Measurements from ENCODE around the gene FGD5.

The FGD5 gene

GRCh38 chr3:14787630-14788029 lies 31.1 kb upstream of the FGD5 start:
- DNase-seq (ENCODE audit: low read depth), result no peak

DNA sequence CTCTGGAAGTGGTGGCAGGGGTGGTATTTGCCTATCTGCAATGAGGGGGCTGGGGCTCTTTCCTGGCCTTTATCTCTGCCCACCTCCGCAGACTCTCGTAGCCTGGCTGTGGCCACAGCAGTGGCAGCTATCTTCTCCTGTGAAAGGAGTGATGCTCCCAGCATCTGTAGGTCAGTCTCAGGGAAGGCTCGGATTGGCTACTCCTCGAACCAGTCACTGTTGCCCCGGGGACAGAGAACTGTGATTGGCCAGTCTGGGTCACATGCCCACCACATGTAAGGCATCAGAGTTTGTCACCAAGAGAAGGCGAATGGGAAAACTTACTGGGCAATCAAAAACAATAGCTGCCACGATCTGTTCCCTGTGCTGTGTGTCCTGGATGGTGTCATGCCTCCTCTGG lies 30.1 kb upstream of the FGD5 start:
- no peak for DNase-seq (ENCODE audit: low read depth)

- no peak for DNase-seq (ENCODE audit: low read depth)
Observed at GRCh38 chr3:14789221-14789620, 29.5 kb upstream of the FGD5 start.

DNA sequence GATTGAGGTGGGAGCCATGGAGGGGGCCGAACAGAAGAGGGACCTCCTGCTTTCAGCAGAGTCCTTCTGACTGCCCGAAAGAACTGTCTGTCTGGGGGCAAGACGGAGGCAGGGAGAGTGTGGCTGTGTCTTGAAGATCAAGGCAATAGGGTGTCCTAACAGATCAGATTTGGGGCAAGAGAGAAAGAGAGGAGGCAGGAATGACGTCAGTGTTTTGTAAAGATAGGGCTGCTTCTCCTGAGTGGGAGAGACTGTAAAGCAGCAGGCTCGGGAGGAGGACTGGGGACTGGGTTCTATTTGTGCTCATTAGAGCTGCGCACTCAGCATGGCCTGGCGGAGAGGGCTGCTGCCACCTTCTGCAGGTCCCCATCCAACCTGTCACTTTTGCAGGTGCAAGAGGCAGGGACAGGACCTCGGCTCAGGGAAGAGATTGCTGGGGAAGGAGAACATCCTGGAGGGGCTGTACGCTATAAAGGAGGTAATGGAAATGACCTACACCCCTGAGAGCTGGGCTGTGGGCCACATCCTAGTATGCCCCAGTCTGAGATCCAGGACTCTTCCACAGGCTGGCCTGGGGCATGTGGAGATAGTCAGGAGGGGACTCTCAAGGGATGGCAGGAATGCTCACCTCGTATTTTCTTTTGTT lies 29.0 kb upstream of the FGD5 start:
- DNase-seq (ENCODE audit: low read depth), result no peak

DNA sequence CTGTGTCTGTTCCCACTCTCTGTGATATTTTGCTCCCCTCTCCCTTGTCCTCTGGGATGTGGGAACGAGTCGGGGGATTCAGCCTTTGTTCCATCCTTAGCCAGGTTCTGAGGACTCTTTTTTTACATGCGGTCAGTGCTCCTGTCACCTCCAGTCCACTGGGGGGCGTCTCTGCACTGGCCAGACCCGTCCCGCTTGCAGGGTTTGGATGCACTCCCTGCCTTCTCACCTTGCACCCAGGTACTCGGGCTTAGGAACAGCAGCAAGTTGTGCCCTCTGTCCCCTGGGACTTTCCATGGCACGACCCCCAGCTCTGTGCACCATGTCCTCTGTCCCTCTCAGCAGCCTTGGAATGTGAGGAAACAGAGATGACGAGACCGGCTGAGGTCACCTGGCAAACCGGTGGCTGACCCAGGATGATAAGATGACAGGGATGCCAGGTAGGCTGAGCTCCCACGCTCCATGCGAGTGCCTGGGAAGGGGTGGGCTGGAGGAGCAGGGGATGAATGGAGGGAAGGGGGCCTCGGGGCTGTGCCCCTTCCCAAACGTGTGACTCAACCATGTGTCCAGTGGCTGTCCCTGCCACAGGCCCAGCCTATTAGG lies 27.3 kb upstream of the FGD5 start:
- DNase-seq (ENCODE audit: low read depth), result no peak

GRCh38 chr3:14792691-14793121 lies 26.1 kb upstream of the FGD5 start:
- DNase-seq (ENCODE audit: low read depth), result no peak

GRCh38 chr3:14793126-14793857 lies 25.5 kb upstream of the FGD5 start:
- DNase-seq (ENCODE audit: low read depth), result no peak

- DNase-seq (ENCODE audit: low read depth), result no peak
Observed at GRCh38 chr3:14793858-14794234, 24.9 kb upstream of the FGD5 start.

DNA sequence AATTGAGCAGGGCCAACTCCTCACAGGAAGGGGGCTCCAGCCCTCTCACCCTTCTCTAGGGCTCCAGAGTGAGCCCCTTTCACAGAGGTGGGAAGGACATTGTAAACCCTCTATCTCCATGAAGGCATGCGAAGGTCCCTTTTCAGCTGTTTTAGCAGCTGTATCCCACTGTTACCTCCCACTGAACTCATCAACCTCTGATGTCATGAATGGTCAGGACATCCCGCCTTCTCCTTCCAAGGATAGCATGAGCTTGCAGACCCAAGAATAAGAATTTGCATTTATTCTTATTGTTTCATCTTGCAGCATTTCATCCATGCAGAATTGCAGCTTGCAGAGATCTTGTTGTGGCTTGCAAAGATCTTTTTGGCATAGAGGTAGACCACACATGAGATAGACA lies 24.3 kb upstream of the FGD5 start:
- DNase-seq (ENCODE audit: low read depth), result no peak

DNA sequence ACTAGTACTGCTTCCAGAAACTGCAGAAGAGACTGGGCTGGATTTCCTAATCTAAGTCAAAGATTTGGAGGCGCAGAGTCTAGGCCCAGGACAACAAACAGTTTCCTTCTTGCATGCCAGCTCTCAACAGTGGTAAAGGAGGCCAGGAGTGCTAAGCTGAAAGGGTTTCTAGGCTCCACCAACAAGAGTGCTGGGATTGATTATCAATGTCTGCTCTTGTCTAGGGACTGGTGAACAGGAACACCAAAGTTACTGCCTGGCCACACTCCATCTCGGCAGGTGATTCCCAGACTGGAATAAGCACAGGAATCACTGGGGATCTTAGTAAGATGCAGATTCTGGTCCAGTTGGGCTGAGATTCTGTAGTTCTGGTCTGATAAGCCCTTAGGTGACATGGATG lies 22.8 kb upstream of the FGD5 start:
- DNase-seq (ENCODE audit: low read depth), result no peak

DNA sequence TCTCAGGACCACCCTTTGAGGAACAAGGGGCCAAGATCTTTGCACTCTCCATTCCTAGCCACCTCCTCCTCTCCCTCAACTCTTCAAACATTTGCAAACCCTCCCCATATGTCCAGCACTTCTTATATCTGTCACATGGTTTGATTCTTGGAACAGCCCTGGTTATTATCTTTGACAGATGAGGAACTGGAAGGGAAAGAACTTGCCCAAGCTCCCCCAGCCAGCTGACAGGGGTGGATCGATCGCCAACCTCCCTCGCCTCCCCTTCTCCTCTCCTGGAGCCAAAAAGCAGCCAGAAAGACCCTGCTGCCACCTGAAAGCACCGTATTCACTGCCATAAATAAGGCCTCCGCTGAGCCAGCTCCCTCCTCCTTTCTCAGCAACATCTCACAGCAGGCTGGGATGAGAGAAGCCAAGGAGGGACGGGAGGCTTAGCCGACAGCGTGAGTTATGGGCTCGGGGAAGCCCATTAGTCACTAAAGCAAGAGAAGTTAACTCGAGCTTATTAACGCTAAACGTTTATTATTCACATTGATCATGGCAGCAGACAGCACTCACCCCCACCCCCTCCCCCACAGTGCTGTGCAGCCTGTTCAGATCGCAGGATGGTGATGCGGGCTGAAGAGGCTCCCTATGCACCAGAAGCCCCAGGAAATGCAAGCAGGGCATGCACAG lies 22.2 kb upstream of the FGD5 start:
- DNase-seq (ENCODE audit: low read depth), result no peak

- no peak for DNase-seq (ENCODE audit: low read depth)
Observed at GRCh38 chr3:14797731-14798130, 21.0 kb upstream of the FGD5 start.

DNA sequence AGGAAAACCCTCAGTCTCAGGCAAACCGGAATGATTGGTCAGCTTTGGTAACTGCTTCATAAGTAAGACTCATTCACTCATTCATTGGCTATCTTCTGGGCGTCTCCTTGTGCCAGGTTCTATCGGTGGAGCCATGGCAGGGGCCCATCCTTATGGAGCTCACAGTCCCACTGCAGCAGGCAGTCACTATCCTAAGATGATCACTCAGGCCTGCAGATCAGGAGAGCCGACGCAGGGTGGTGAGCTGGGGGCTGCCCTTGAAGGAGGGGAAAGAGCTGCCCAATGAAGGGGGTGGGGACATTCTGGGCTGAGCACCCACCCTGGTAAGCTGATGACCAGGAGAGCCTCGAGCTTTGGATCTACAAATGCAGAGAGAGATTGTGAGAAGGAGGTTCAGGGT lies 20.5 kb upstream of the FGD5 start:
- DNase-seq (ENCODE audit: low read depth), result no peak

DNA sequence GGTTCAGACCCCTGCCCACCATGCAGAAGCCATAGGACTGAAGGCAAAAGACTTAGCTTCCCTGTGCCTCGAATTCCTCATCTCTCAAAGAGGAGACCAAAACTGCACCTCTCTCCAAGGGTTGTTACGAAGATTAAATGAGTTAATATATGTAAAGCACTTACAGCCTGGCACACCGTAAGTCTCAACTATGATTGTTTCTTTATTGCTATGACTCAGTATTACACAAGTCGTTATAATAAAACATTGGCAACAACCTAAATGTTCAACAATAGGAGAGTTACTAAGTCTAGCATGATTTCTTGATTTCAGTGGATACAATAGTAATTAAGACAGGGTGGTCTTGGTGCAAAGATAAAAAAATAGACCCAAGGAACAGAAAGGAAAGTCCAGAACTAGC lies 19.6 kb upstream of the FGD5 start:
- DNase-seq (ENCODE audit: low read depth), result no peak

DNA sequence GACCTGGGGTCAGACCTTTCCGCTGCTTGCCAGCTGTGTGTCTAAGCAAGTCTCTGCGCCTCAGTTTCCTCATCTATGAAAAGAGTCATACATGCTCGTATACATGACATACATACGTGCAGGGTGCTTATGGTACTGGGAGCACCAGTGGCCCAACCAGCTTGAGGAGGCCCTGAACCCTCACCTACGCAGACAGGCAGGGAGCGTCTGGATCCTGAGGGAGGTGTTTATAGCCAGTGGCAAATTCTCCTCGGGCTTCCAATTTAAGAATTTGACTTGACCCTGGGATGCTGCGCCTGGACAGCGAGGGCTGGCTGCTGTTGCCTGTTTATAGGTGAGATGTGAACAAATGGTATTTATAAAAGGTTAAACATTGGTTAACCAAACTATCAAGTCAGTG lies 17.7 kb upstream of the FGD5 start:
- DNase-seq (ENCODE audit: low read depth), result no peak

GRCh38 chr3:14801668-14802380 lies 16.9 kb upstream of the FGD5 start:
- DNase-seq (ENCODE audit: low read depth), result no peak

DNA sequence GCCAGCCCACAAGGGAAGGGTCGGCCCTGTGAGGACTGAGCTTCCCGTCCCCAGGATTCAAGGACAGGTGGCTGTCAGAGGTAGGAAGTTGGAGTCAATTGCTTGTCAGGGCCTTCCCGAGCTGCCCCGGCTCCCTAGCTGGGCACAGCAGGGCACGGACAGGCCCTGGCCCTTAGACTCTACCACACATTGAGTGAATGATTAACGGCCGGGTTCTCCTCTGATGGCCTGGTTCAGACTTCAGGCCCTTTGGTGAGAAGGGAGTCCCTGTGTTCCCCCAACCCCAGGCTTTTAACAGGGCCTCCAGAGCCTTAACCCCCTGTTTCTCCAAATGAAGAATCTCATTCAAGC lies 16.4 kb upstream of the FGD5 start:
- DNase-seq (ENCODE audit: low read depth), result no peak

- no peak for DNase-seq (ENCODE audit: low read depth)
Observed at GRCh38 chr3:14803101-14803980, 15.4 kb upstream of the FGD5 start.

- no peak for DNase-seq (ENCODE audit: low read depth)
Observed at GRCh38 chr3:14803981-14804834, 14.6 kb upstream of the FGD5 start.
